ENCODE measurements around the gene PML.

The PML gene, protein sequence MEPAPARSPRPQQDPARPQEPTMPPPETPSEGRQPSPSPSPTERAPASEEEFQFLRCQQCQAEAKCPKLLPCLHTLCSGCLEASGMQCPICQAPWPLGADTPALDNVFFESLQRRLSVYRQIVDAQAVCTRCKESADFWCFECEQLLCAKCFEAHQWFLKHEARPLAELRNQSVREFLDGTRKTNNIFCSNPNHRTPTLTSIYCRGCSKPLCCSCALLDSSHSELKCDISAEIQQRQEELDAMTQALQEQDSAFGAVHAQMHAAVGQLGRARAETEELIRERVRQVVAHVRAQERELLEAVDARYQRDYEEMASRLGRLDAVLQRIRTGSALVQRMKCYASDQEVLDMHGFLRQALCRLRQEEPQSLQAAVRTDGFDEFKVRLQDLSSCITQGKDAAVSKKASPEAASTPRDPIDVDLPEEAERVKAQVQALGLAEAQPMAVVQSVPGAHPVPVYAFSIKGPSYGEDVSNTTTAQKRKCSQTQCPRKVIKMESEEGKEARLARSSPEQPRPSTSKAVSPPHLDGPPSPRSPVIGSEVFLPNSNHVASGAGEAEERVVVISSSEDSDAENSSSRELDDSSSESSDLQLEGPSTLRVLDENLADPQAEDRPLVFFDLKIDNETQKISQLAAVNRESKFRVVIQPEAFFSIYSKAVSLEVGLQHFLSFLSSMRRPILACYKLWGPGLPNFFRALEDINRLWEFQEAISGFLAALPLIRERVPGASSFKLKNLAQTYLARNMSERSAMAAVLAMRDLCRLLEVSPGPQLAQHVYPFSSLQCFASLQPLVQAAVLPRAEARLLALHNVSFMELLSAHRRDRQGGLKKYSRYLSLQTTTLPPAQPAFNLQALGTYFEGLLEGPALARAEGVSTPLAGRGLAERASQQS

GRCh38 chr15:73994413-73994883 lies at the start of gene PML:
Gene PML, plus strand, starts transcription at chr15:73994716. Its CDS starts 97 bp downstream, at chr15:73994813.
- DNase-seq (ENCODE audit: low spot score): peak; percentile 90

GRCh38 chr15:73945130-73945508 lies 49.4 kb upstream of the PML start:
- no peak for DNase-seq (ENCODE audit: low spot score)

GRCh38 chr15:73946046-73946721 lies 48.3 kb upstream of the PML start:
- DNase-seq (ENCODE audit: low spot score): no peak

- no peak for DNase-seq (ENCODE audit: low spot score)
Observed at GRCh38 chr15:73946795-73947370, 47.6 kb upstream of the PML start.

GRCh38 chr15:73947651-73948050 lies 46.9 kb upstream of the PML start:
- no peak for DNase-seq (ENCODE audit: low spot score)

DNA sequence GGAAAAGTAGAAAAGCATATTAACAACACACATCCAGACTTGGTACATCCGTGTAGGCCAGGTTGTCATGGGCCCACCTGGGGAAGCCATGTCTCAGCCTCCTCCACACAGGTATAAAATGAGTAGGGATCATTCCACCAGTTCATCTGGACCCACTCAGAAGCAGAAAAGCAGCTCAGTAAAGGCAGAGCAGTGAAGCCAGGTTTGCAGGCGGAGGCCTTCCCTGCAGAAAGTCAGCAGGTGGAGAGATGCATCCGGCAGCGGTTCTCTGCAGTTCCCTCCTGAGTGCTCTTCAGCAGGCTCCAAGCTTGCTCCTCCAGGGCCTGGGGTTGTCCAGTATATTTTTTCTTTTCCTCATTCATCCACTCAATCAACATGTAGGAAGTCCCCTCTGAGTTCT lies 46.1 kb upstream of the PML start:
- no peak for DNase-seq (ENCODE audit: low spot score)

GRCh38 chr15:73948982-73949381 lies 45.5 kb upstream of the PML start:
- DNase-seq (ENCODE audit: low spot score): no peak

- no peak for DNase-seq (ENCODE audit: low spot score)
Observed at GRCh38 chr15:73949496-73949895, 45.0 kb upstream of the PML start.

- DNase-seq (ENCODE audit: low spot score): no peak
Observed at GRCh38 chr15:73950479-73950830, 44.1 kb upstream of the PML start.

- peak; percentile 88 for DNase-seq (ENCODE audit: low spot score)
Observed at GRCh38 chr15:73950831-73951561, 43.5 kb upstream of the PML start.

GRCh38 chr15:73951601-73952000 lies 42.9 kb upstream of the PML start:
- DNase-seq (ENCODE audit: low spot score): no peak

- no peak for DNase-seq (ENCODE audit: low spot score)
Observed at GRCh38 chr15:73952171-73952912, 42.2 kb upstream of the PML start.

- DNase-seq (ENCODE audit: low spot score): no peak
Observed at GRCh38 chr15:73952913-73953750, 41.4 kb upstream of the PML start.

- DNase-seq (ENCODE audit: low spot score): no peak
Observed at GRCh38 chr15:73954188-73955145, 40.0 kb upstream of the PML start.

DNA sequence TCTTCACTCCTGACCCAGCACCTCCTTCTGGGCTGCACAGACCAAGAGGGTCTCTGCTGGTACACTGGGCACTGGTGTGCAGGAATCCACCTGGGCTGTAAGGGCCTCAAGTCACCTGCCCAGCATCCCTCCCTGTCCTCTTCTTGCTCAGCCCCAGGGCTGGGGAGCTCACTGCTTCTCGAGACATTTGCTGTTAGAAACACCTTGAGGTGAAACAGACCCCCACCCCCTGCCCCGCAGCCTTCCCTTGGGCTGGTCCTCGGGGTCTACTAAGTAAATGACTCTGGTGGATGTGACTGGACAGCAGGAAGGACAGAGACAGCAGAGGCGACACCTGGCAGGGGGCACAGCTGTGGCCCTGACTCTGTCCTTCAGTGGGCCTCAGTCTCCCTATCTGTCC lies 39.2 kb upstream of the PML start:
- DNase-seq (ENCODE audit: low spot score): no peak

DNA sequence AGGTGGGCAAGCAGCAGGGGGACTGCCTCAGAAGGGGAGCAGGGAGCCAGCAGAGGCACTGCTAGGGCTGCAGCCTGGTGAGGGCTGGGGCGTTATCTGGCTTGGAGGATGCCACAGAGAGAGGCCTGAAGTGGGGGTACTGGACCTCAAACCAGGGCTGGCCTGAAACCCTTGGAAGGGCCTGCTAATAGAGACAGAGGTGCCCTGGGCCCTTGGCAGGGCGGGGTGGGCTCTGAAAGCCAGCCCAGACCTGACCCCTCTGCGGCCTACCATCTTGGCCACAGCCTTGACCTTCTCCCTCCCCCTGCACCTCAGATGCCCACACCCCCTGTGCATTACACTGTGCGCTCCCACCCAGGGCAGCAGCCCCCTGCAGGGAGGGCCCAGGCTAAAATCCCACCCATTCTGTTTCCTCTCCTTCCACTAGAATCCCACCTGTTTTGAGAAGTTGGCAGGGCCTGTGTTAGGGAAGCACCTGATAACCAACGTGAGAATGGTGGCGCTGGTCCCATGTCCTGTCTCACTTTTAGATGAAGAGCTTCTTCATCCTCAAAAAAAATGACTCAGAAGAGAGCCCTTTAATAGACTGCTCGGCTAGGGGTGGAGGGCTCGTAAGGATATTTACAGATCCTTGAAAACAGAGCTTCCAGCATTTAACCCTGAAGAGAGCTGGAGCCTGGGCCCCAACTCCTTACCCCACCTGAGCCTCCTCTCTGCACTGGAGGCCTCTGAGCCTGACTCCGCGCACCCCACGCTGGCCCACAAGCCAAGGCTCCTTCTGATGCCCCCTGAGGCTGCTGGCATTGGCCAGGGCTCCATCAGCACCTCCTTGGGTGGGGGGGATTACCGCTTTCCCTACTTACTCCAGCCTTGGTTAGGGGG lies 38.4 kb upstream of the PML start:
- DNase-seq (ENCODE audit: low spot score): no peak

DNA sequence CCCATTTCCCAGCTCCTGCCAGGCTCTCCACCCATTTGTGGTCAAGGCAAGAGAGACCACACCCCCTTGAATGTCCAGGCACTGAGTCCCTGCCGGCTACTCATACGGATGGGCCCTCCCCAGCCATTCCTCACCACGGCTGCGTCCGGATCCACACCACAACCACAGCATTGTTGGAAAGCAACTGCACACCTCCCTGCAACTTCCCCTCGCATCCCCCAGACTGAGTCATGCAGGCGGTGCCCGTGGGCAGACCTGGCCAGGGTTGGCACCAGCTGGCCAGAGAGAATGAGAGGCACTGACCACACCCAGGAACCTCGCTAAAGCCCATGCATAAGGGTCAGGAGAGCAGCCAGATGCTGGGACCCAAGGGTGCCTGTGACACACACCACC lies 37.8 kb upstream of the PML start:
- DNase-seq (ENCODE audit: low spot score): peak; percentile 80

DNA sequence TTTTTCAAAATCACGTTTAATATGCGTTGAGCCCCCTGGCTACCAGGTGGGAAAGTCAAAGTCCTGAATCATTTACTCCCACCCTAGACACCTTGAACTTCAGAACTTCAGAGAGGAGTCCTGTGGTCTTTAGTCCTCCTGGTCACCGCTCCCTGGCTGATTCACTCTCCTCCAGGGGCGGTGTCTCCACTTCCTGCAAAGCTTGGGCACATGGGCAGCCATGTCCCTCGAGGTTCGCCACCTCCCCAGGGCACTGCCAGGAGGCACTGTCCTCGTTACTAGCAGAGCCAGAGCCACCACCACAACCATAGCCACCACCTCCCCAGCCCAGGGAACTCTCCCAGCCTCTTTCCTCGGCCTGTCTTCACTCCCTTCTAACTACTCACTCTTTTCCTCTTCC lies 37.2 kb upstream of the PML start:
- DNase-seq (ENCODE audit: low spot score): no peak
